Renal cortex interstitium (tissue), 15 donors: ENCODE data around the gene LCN15. TPM values are rescaled to one million over a fixed set of nuclear protein-coding genes. Genes with fewer than 3 reads are reported as not detected.
"Not testable (repeated sequence)": the region's sequence is repeated elsewhere in the genome, so short reads cannot be mapped to it uniquely, and the experiment has no call there.

Source experiments
- DNase-seq, 11 donors: peaks; one replicate each; pipeline ENCODE4 v3.0.0-alpha.2; 2013; ENCODE audit warnings: low read depth in 9 of 11, low spot score in 4 of 11; ENCODE audit errors: extremely low read depth in 1 of 11
- long read RNA-seq, 16 experiments: transcript quantifications; one replicate each; lab custom pipeline, GENCODE V29; 2026
- polyA plus RNA-seq, 3 donors: library from polyadenylated mRNA; unstranded; fragments of 120-200 nt; gene quantifications; one replicate each; pipeline ENCODE4 v1.2.1, GENCODE V29; 2013; ENCODE audit not compliant: insufficient read length in 3 of 3

LCN15 gene
- polyA plus RNA-seq = under 1 TPM in 2 of 3 donors, not detected in 1; 0.06 to 0.16 TPM
- long read RNA-seq, donor 1 = 0 reads
- long read RNA-seq, donor 2 = 0 reads
- long read RNA-seq, donor 3 = 0 reads
- long read RNA-seq, donor 4 = 0 reads
- long read RNA-seq, donor 5 = 0 reads
- long read RNA-seq, donor 6 = 0 reads
- long read RNA-seq, donor 7 = 0 reads
- long read RNA-seq, donor 8 = 0 reads
- long read RNA-seq, donor 9 = 0 reads
- long read RNA-seq, donor 10 = 0 reads
- long read RNA-seq, donor 11, partial matches to known transcripts = 0 of 1 reads
- long read RNA-seq, donor 11, other reads (novel, unspliced or antisense) = 0 of 1 reads
- long read RNA-seq, donor 12 = 0 reads
- long read RNA-seq, donor 13 = 0 reads
- long read RNA-seq, donor 14 = 0 reads
- long read RNA-seq, donor 15 = 0 reads
- long read RNA-seq, donor 16 = 0 reads

GRCh38 chr9:136764301-136764891 lies at the start of gene LCN15:
Gene LCN15, minus strand, starts transcription at chr9:136764518. Its CDS starts 30 bp downstream, at chr9:136764488.
- no peak for DNase-seq

GRCh38 chr9:136808806-136809158 lies 44.5 kb upstream of the LCN15 start:
- no peak for DNase-seq

GRCh38 chr9:136808075-136808805 lies 43.9 kb upstream of the LCN15 start:
- DNase-seq = no peak

- DNase-seq = peak in 3 of 11 donors; percentile 55 to 76 (median 67)
These were observed 43.2 kb upstream of the LCN15 start, which contains the start of gene RABL6 for GRCh38 chr9:136807281-136808074. Gene RABL6, plus strand, starts transcription at chr9:136807948. Its CDS starts 249 bp downstream, at chr9:136808197.

- DNase-seq = no peak
These were observed 42.4 kb upstream of the LCN15 start for GRCh38 chr9:136806631-136807201.

- no peak for DNase-seq
These were observed 41.7 kb upstream of the LCN15 start for GRCh38 chr9:136806067-136806466.

GRCh38 chr9:136805207-136805740 lies 41.0 kb upstream of the LCN15 start:
- DNase-seq = no peak

GRCh38 chr9:136804509-136805206 lies 40.3 kb upstream of the LCN15 start:
- no peak for DNase-seq

GRCh38 chr9:136803551-136804508 lies 39.5 kb upstream of the LCN15 start:
- no peak for DNase-seq

- not testable (repeated sequence) for DNase-seq
These were observed 38.8 kb upstream of the LCN15 start for GRCh38 chr9:136803009-136803550.

GRCh38 chr9:136802321-136802720 lies 38.0 kb upstream of the LCN15 start:
- no peak for DNase-seq

GRCh38 chr9:136799854-136800657 lies 35.7 kb upstream of the LCN15 start:
- peak in 6 of 11 donors; percentile 75 to 86 (median 79) for DNase-seq

- DNase-seq = no peak
These were observed 34.9 kb upstream of the LCN15 start for GRCh38 chr9:136799079-136799853.

- no peak for DNase-seq
These were observed 34.4 kb upstream of the LCN15 start for GRCh38 chr9:136798708-136799078.

GRCh38 chr9:136796775-136797347 lies 32.5 kb upstream of the LCN15 start:
- not testable (repeated sequence) for DNase-seq
